ENCODE results near the gene GPR180. TPM values are rescaled to one million over a fixed set of nuclear protein-coding genes. Genes with fewer than 3 reads are reported as not detected.

The GPR180 gene
- total and polyA plus RNA-seq, 2 experiments from 2014 or later = 6.3 to 7.7 TPM

- Histone ChIP-seq H3K9me3 (ENCODE audit: low read depth) (no peaks in the 10 kb centered on the region), H3K79me2 (ENCODE audit: insufficient read depth) (no peaks in the 10 kb centered on the region), H3K4me2 (ENCODE audit: unreplicated experiment) (no peak overlapping the region), H3K9me2 (ENCODE audit: insufficient read depth) (no peaks in the 10 kb centered on the region), H4K20me1 (ENCODE audit: insufficient read depth) (no peaks in the 10 kb centered on the region), H3K4me1 (ENCODE audit: insufficient read depth) (peaks cover 6% of the 10 kb centered on the region), H3K9ac (no peak overlapping the region), H3F3A (ENCODE audit: insufficient read depth) (peaks cover 7% of the 10 kb centered on the region), H3K27ac (no peak overlapping the region), H3K4me3 (no peak overlapping the region), H3K27me3 (replicated peaks; ENCODE audit: insufficient read depth) (no peaks in the 10 kb centered on the region), H3K36me3 (ENCODE audit: low read depth) (no peaks in the 10 kb centered on the region), H2AFZ (no peak overlapping the region)
- DNase-seq = no peak
- TF ChIP-seq EZH2phosphoT487 (IDR thresholded peaks at IDR 0.05; ENCODE audit: insufficient read depth, low read depth) (no peak), EZH2 (IDR thresholded peaks at IDR 0.05; ENCODE audit: insufficient read depth, poor library complexity, severe bottlenecking) (no peak)
- WGBS, 2 experiments (ENCODE audit: low coverage in 1 of 2, low lambda C conversion rate in 2 of 2, missing lambda C conversion rate in 2 of 2) = 81 to 82% methylated on average over 4 of the region's 4 CpGs
- in situ Hi-C loops (cut with MboI) = no loop called here
Measured at GRCh38 chr13:94646904-94647303, 45.2 kb downstream of the GPR180 start.

GRCh38 chr13:94656176-94656575 lies 54.5 kb downstream of the GPR180 start:
- Histone ChIP-seq H3K9ac (no peak overlapping the region), H4K20me1 (ENCODE audit: insufficient read depth) (no peaks in the 10 kb centered on the region), H3K4me2 (ENCODE audit: unreplicated experiment) (no peak overlapping the region), H3K4me3 (no peak overlapping the region), H3K9me3 (ENCODE audit: low read depth) (no peaks in the 10 kb centered on the region), H3K36me3 (ENCODE audit: low read depth) (no peaks in the 10 kb centered on the region), H3K27ac (peak overlapping the region; percentile 69), H3F3A (ENCODE audit: insufficient read depth) (peaks cover 22% of the 10 kb centered on the region), H3K9me2 (ENCODE audit: insufficient read depth) (no peaks in the 10 kb centered on the region), H2AFZ (no peak overlapping the region), H3K27me3 (replicated peaks; ENCODE audit: insufficient read depth) (no peaks in the 10 kb centered on the region), H3K79me2 (ENCODE audit: insufficient read depth) (no peaks in the 10 kb centered on the region), H3K4me1 (ENCODE audit: insufficient read depth) (peaks cover 11% of the 10 kb centered on the region)
- TF ChIP-seq EZH2phosphoT487 (IDR thresholded peaks at IDR 0.05; ENCODE audit: insufficient read depth, low read depth) (no peak), EZH2 (IDR thresholded peaks at IDR 0.05; ENCODE audit: insufficient read depth, poor library complexity, severe bottlenecking) (no peak)
- no peak for DNase-seq
- in situ Hi-C loops (cut with MboI) = loop anchor here (25.0 kb wide), 1 partner anchor 506 kb away; no protein-coding TSS in a partner anchor
- WGBS, 2 experiments (ENCODE audit: low coverage in 1 of 2, low lambda C conversion rate in 2 of 2, missing lambda C conversion rate in 2 of 2) = 93 to 95% methylated on average over 1 of the region's 1 CpG

- no peaks in the 10 kb centered on the region for H3K9me2 ChIP-seq (ENCODE audit: insufficient read depth)
- in situ Hi-C loops (cut with MboI) = loop anchor here (25.0 kb wide), 1 partner anchor 506 kb away; no protein-coding TSS in a partner anchor
- H3K4me1 ChIP-seq (ENCODE audit: insufficient read depth) = peaks cover 11% of the 10 kb centered on the region
- H4K20me1 ChIP-seq (ENCODE audit: insufficient read depth) = no peaks in the 10 kb centered on the region
- no peaks in the 10 kb centered on the region for H3K9me3 ChIP-seq (ENCODE audit: low read depth)
- peak overlapping the region; percentile 38; the same call in 1 of the 2 replicates for H3K9ac ChIP-seq
- no peak overlapping the region for H2AFZ ChIP-seq
- DNase-seq = peak; percentile 93
- H3K27ac ChIP-seq = peak overlapping the region; percentile 69
- peak overlapping the region; percentile 58 for H3K4me2 ChIP-seq (ENCODE audit: unreplicated experiment)
- TF ChIP-seq EZH2 (IDR thresholded peaks at IDR 0.05; ENCODE audit: insufficient read depth, poor library complexity, severe bottlenecking) (no peak), EZH2phosphoT487 (IDR thresholded peaks at IDR 0.05; ENCODE audit: insufficient read depth, low read depth) (no peak)
- peak overlapping the region; percentile 19; the same call in 1 of the 2 replicates for H3K4me3 ChIP-seq
- H3K79me2 ChIP-seq (ENCODE audit: insufficient read depth) = no peaks in the 10 kb centered on the region
- H3K36me3 ChIP-seq (ENCODE audit: low read depth) = no peaks in the 10 kb centered on the region
- peaks cover 22% of the 10 kb centered on the region for H3F3A ChIP-seq (ENCODE audit: insufficient read depth)
- H3K27me3 ChIP-seq (replicated peaks; ENCODE audit: insufficient read depth) = peaks cover 2% of the 10 kb centered on the region; the same call in 1 of the 2 replicates
- WGBS, 2 experiments (ENCODE audit: low coverage in 1 of 2, low lambda C conversion rate in 2 of 2, missing lambda C conversion rate in 2 of 2) = 0 to 21% methylated on average over 1 of the region's 1 CpG
Measured at GRCh38 chr13:94656766-94657165, 55.1 kb downstream of the GPR180 start.

GRCh38 chr13:94657167-94657566 lies 55.5 kb downstream of the GPR180 start:
- 65 to 70% methylated on average over 4 of the region's 4 CpGs for WGBS, 2 experiments (ENCODE audit: low coverage in 1 of 2, low lambda C conversion rate in 2 of 2, missing lambda C conversion rate in 2 of 2)
- no peak overlapping the region for H2AFZ ChIP-seq
- H3K27ac ChIP-seq = peak overlapping the region; percentile 69
- peak overlapping the region; percentile 58 for H3K4me2 ChIP-seq (ENCODE audit: unreplicated experiment)
- H3K79me2 ChIP-seq (ENCODE audit: insufficient read depth) = no peaks in the 10 kb centered on the region
- in situ Hi-C loops (cut with MboI) = loop anchor here (25.0 kb wide), 1 partner anchor 505 kb away; no protein-coding TSS in a partner anchor
- TF ChIP-seq EZH2phosphoT487 (IDR thresholded peaks at IDR 0.05; ENCODE audit: insufficient read depth, low read depth) (no peak), EZH2 (IDR thresholded peaks at IDR 0.05; ENCODE audit: insufficient read depth, poor library complexity, severe bottlenecking) (no peak)
- peak; percentile 65 for DNase-seq
- peaks cover 6% of the 10 kb centered on the region for H3K27me3 ChIP-seq (replicated peaks; ENCODE audit: insufficient read depth)
- H3K36me3 ChIP-seq (ENCODE audit: low read depth) = no peaks in the 10 kb centered on the region
- H3K9me2 ChIP-seq (ENCODE audit: insufficient read depth) = no peaks in the 10 kb centered on the region
- H3K4me1 ChIP-seq (ENCODE audit: insufficient read depth) = peaks cover 11% of the 10 kb centered on the region
- peak overlapping the region; percentile 19; the same call in 1 of the 2 replicates for H3K4me3 ChIP-seq
- H4K20me1 ChIP-seq (ENCODE audit: insufficient read depth) = no peaks in the 10 kb centered on the region
- H3F3A ChIP-seq (ENCODE audit: insufficient read depth) = peaks cover 22% of the 10 kb centered on the region
- no peaks in the 10 kb centered on the region for H3K9me3 ChIP-seq (ENCODE audit: low read depth)
- H3K9ac ChIP-seq = peak overlapping the region; percentile 38; the same call in 1 of the 2 replicates

All from GM23248 (cell line).